ENCODE results near the gene NUP133. TPM values are rescaled to one million over a fixed set of nuclear protein-coding genes. Genes with fewer than 3 reads are reported as not detected.
A peak's percentile ranks its signal among the peaks of the same experiment; 100 is the strongest.

NUP133 gene
- total and polyA plus RNA-seq, 4 donors, result 5.7 to 22.7 (median 10.4) TPM

DNA sequence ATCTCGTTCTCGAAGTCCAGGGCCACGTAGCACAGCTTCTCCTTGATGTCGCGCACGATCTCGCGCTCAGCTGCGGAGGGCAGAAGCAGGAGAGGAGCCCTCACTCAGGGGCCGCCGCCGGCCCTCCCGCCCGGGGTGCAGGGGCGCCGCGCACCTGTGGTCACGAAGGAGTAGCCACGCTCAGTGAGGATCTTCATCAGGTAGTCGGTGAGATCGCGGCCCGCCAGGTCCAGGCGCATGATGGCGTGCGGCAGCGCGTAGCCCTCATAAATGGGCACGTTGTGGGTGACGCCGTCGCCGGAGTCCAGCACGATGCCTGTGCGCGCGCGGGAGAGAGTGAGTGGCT is 76.1 kb downstream of the NUP133 start:
- Histone ChIP-seq H3K4me3 (ENCODE audit: low read depth in 1 of 3, low read length in 3 of 3) (peak overlapping the region in 1 of 3 donors; percentile 19), H3K27me3 (ENCODE audit: control insufficient read depth in 4 of 4, insufficient read depth in 4 of 4, low read length in 3 of 4) (peaks cover 6 to 24% (median 13%) of the 10 kb centered on the region in 4 donors), H3K9me3 (ENCODE audit: control insufficient read depth in 4 of 4, low read length in 3 of 4) (no peaks in the 10 kb centered on the region), H3K4me1 (ENCODE audit: control insufficient read depth in 4 of 4, insufficient read depth in 4 of 4, low read length in 3 of 4) (peaks cover 2 to 21% (median 13%) of the 10 kb centered on the region in 4 donors), H3K27ac (ENCODE audit: low read depth in 1 of 2, low read length in 2 of 2) (no peak overlapping the region), H3K36me3 (ENCODE audit: control insufficient read depth in 4 of 4, insufficient read depth in 3 of 4, low read depth in 1 of 4, low read length in 3 of 4) (no peaks in the 10 kb centered on the region), H3K9ac (ENCODE audit: low read depth in 1 of 2, low read length in 2 of 2) (no peak overlapping the region)
- no peak for TF ChIP-seq GABPA (IDR thresholded peaks at IDR 0.05 in 1 of 2, conservative IDR thresholded peaks at IDR 0.05 in 1 of 2)
- no peak for DNase-seq (ENCODE audit: low spot score)
- whole genome bisulfite sequencing, result 10% methylated on average over 38 of the region's 38 CpGs

DNA sequence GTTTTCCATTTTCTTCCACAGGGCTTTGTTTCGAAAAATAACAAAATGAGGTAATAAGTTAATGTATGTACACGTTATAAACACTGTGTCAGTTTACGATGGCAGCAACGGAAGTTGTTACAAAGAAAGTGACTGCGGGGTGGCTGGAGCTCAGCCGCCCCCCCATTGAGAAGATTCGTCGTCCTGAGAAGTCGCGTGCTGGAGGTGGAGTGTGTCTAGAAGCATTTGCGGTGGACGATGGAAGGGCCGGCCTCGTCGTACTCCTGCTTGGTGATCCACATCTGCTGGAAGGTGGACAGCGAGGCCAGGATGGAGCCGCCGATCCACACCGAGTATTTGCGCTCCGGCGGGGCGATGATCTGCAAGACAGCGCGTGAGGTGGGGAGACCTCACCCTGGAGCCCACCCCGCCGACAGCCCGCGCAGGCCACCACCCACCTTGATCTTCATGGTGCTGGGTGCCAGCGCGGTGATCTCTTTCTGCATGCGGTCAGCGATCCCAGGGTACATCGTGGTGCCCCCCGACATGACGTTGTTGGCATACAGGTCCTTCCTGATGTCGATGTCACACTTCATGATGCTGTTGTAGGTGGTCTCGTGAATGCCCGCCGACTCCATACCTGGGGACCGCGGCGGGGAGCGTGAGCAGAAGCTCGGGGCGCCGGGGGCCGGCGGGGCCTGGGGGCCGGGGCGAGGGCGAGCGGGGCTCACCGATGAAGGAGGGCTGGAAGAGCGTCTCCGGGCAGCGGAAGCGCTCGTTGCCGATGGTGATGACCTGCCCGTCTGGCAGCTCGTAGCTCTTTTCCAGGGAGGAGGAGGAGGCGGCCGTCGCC is 76.6 kb downstream of the NUP133 start:
- Histone ChIP-seq H3K4me3 (ENCODE audit: low read depth in 1 of 3, low read length in 3 of 3) (peak overlapping the region in 1 of 3 donors; percentile 19), H3K9ac (ENCODE audit: low read depth in 1 of 2, low read length in 2 of 2) (no peak overlapping the region), H3K36me3 (ENCODE audit: control insufficient read depth in 4 of 4, insufficient read depth in 3 of 4, low read depth in 1 of 4, low read length in 3 of 4) (no peaks in the 10 kb centered on the region), H3K27me3 (ENCODE audit: control insufficient read depth in 4 of 4, insufficient read depth in 4 of 4, low read length in 3 of 4) (peaks cover 6 to 24% (median 13%) of the 10 kb centered on the region in 4 donors), H3K9me3 (ENCODE audit: control insufficient read depth in 4 of 4, low read length in 3 of 4) (no peaks in the 10 kb centered on the region), H3K4me1 (ENCODE audit: control insufficient read depth in 4 of 4, insufficient read depth in 4 of 4, low read length in 3 of 4) (peaks cover 2 to 21% (median 13%) of the 10 kb centered on the region in 4 donors), H3K27ac (ENCODE audit: low read depth in 1 of 2, low read length in 2 of 2) (no peak overlapping the region)
- no peak for DNase-seq (ENCODE audit: low spot score)
- WGBS, result 9% methylated on average over 65 of the region's 65 CpGs
- TF ChIP-seq YY1 (IDR thresholded peaks at IDR 0.05) (no peak), GABPA (IDR thresholded peaks at IDR 0.05 in 1 of 2, conservative IDR thresholded peaks at IDR 0.05 in 1 of 2) (no peak), RAD21 (IDR thresholded peaks at IDR 0.05) (no peak), SP1 (IDR thresholded peaks at IDR 0.05) (no peak), CTCF (IDR thresholded peaks at IDR 0.05; ENCODE audit: low read depth, low read length, missing input control) (no peak), EGR1 (IDR thresholded peaks at IDR 0.05; ENCODE audit: low read depth in 2 of 2) (no peak), HNF4G (IDR thresholded peaks at IDR 0.05) (no peak), FOXA2 (IDR thresholded peaks at IDR 0.05) (no peak), HNF4A (conservative IDR thresholded peaks at IDR 0.05) (no peak), RXRA (IDR thresholded peaks at IDR 0.05) (no peak), ATF3 (IDR thresholded peaks at IDR 0.05) (no peak), FOXA1 (IDR thresholded peaks at IDR 0.05) (no peak), NR2F2 (IDR thresholded peaks at IDR 0.05) (no peak), JUND (IDR thresholded peaks at IDR 0.05) (no peak), TAF1 (conservative IDR thresholded peaks at IDR 0.05) (no peak)
- TF ChIP-seq, protein P1, sequence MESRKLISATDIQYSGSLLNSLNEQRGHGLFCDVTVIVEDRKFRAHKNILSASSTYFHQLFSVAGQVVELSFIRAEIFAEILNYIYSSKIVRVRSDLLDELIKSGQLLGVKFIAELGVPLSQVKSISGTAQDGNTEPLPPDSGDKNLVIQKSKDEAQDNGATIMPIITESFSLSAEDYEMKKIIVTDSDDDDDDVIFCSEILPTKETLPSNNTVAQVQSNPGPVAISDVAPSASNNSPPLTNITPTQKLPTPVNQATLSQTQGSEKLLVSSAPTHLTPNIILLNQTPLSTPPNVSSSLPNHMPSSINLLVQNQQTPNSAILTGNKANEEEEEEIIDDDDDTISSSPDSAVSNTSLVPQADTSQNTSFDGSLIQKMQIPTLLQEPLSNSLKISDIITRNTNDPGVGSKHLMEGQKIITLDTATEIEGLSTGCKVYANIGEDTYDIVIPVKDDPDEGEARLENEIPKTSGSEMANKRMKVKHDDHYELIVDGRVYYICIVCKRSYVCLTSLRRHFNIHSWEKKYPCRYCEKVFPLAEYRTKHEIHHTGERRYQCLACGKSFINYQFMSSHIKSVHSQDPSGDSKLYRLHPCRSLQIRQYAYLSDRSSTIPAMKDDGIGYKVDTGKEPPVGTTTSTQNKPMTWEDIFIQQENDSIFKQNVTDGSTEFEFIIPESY (IDR thresholded peaks at IDR 0.05), result no peak
- TF ChIP-seq, protein P2, sequence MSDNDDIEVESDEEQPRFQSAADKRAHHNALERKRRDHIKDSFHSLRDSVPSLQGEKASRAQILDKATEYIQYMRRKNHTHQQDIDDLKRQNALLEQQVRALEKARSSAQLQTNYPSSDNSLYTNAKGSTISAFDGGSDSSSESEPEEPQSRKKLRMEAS (IDR thresholded peaks at IDR 0.05), result no peak
- TF ChIP-seq, protein P3, sequence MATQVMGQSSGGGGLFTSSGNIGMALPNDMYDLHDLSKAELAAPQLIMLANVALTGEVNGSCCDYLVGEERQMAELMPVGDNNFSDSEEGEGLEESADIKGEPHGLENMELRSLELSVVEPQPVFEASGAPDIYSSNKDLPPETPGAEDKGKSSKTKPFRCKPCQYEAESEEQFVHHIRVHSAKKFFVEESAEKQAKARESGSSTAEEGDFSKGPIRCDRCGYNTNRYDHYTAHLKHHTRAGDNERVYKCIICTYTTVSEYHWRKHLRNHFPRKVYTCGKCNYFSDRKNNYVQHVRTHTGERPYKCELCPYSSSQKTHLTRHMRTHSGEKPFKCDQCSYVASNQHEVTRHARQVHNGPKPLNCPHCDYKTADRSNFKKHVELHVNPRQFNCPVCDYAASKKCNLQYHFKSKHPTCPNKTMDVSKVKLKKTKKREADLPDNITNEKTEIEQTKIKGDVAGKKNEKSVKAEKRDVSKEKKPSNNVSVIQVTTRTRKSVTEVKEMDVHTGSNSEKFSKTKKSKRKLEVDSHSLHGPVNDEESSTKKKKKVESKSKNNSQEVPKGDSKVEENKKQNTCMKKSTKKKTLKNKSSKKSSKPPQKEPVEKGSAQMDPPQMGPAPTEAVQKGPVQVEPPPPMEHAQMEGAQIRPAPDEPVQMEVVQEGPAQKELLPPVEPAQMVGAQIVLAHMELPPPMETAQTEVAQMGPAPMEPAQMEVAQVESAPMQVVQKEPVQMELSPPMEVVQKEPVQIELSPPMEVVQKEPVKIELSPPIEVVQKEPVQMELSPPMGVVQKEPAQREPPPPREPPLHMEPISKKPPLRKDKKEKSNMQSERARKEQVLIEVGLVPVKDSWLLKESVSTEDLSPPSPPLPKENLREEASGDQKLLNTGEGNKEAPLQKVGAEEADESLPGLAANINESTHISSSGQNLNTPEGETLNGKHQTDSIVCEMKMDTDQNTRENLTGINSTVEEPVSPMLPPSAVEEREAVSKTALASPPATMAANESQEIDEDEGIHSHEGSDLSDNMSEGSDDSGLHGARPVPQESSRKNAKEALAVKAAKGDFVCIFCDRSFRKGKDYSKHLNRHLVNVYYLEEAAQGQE (IDR thresholded peaks at IDR 0.05), result no peak

Measured in liver (tissue), 9 donors.